GM19240 (cell line): ENCODE measurements around the gene ISYNA1.

ENCODE experiments used
- DNase-seq: peaks from one replicate; pipeline ENCODE4 v3.0.0; 2011; ENCODE audit warnings: low spot score; ENCODE audit not compliant: insufficient read length

The ISYNA1 gene

GRCh38 chr19:18433015-18433691, 4.8 kb downstream of the ISYNA1 start:
- no peak for DNase-seq

GRCh38 chr19:18432275-18433014, 5.5 kb downstream of the ISYNA1 start:
- no peak for DNase-seq

GRCh38 chr19:18431351-18432197, 6.4 kb downstream of the ISYNA1 start:
- no peak for DNase-seq

GRCh38 chr19:18430417-18431144, 7.4 kb downstream of the ISYNA1 start:
- DNase-seq, result no peak

- no peak for DNase-seq
These were observed 8.1 kb downstream of the ISYNA1 start for GRCh38 chr19:18429717-18430416.

- DNase-seq, result no peak
These were observed 8.9 kb downstream of the ISYNA1 start for GRCh38 chr19:18428787-18429674.

- no peak for DNase-seq
These were observed 9.7 kb downstream of the ISYNA1 start for GRCh38 chr19:18428173-18428786.

GRCh38 chr19:18427743-18428113, 10.2 kb downstream of the ISYNA1 start:
- DNase-seq, result no peak

- no peak for DNase-seq
These were observed 10.7 kb downstream of the ISYNA1 start for GRCh38 chr19:18427080-18427742.

- DNase-seq, result no peak
These were observed 11.5 kb downstream of the ISYNA1 start for GRCh38 chr19:18426416-18426767.

- no peak for DNase-seq
These were observed 12.2 kb downstream of the ISYNA1 start for GRCh38 chr19:18425515-18426415.

GRCh38 chr19:18424890-18425514, 12.9 kb downstream of the ISYNA1 start:
- DNase-seq, result no peak

- no peak for DNase-seq
These were observed 13.6 kb downstream of the ISYNA1 start for GRCh38 chr19:18424122-18424889.

GRCh38 chr19:18423258-18424020, 14.5 kb downstream of the ISYNA1 start:
- no peak for DNase-seq

GRCh38 chr19:18422530-18423191, 15.3 kb downstream of the ISYNA1 start:
- DNase-seq, result no peak
